HCT116 (cell line): ENCODE data around the gene STON2. TPM values are rescaled to one million over a fixed set of nuclear protein-coding genes. Genes with fewer than 3 reads are reported as not detected.

Experiments
- ATAC-seq: fragments of 200-7000 bp; cut with Tn5 transposase; 2 replicates; pipeline ENCODE4 v1.9.1; 2020; ENCODE audit warnings: mild to moderate bottlenecking, moderate library complexity
- BruUV-seq: library from RNA; stranded (reverse); fragments of 400-500 nt; replicated peaks from 2 replicates; lab custom pipeline; 2021; lab: Mats Ljungman, UMichigan
- CTCF ChIA-PET: fragments of 300-600 bp; sonication (Branson Sonifier 250); formaldehyde crosslinking; loops from one replicate; lab custom pipeline; 2021; ENCODE audit warnings: antibody characterized with exemption; lab: Charles Lee
- POLR2A ChIA-PET: fragments of 300-600, 350-600 bp; sonication (Branson Sonifier 250); formaldehyde crosslinking; loops from one replicate; lab custom pipeline; 2021; ENCODE audit warnings: antibody characterized with exemption; lab: Charles Lee
- RAD21 ChIA-PET, 2 experiments: fragments of 300-600 bp; sonication (Branson Sonifier 250); formaldehyde crosslinking; loops; one replicate each; lab custom pipeline; 2023; ENCODE audit warnings: low total read pairs in 2 of 2; ENCODE audit not compliant: uncharacterized antibody in 2 of 2, unreplicated experiment in 2 of 2, low non-redundant PET in 1 of 2; lab: Charles Lee
- DNase-seq: peaks from one replicate; pipeline ENCODE4 v3.0.0-alpha.2; 2010; ENCODE audit warnings: low read depth, low spot score
- H2AFZ ChIP-seq: fragments of 200-600 bp; shearing (Covaris generic), sonication (generic); 2 replicates; pipeline ENCODE4 v1.6.1; 2017; ENCODE audit warnings: low read depth, mixed run types, mixed read lengths, antibody characterized with exemption, low read length; ENCODE audit not compliant: poor library complexity, severe bottlenecking
- H3K27ac ChIP-seq: 2 replicates; pipeline ENCODE4 v1.5.1; 2012; ENCODE audit warnings: low read depth, low read length
- H3K27me3 ChIP-seq: fragments of 200-600 bp; sonication (generic); 2 replicates; pipeline ENCODE4 v1.6.1; 2016; ENCODE audit warnings: mixed run types, low read length, mixed read lengths; ENCODE audit not compliant: insufficient read depth
- H3K36me3 ChIP-seq, 2 experiments: fragments of 200-500 bp in 1 of 2; fragments of 200-600 bp in 1 of 2; sonication (Bioruptor generic) in 1 of 2; sonication (generic) in 1 of 2; 2 replicates each; pipeline versions ENCODE4 v1.5.1 to v1.6.1; 2014 to 2016; ENCODE audit warnings: low read length in 2 of 2, inconsistent platforms in 1 of 2, mixed read lengths in 1 of 2, mixed run types in 1 of 2; ENCODE audit not compliant: insufficient read depth in 2 of 2, control insufficient read depth in 1 of 2
- H3K4me1 ChIP-seq, 2 experiments: fragments of 200-600 bp in 1 of 2; sonication (generic) in 1 of 2; 2 replicates each; pipeline versions ENCODE4 v1.5.1 to v1.6.1; 2012 to 2017; ENCODE audit warnings: low read length in 2 of 2, inconsistent platforms in 1 of 2, mild to moderate bottlenecking in 1 of 2, mixed read lengths in 1 of 2, mixed run types in 1 of 2, moderate library complexity in 1 of 2; ENCODE audit not compliant: insufficient read depth in 2 of 2, control insufficient read depth in 1 of 2
- H3K4me2 ChIP-seq: fragments of 200-600 bp; sonication (generic); 2 replicates; pipeline ENCODE4 v1.6.1; 2017; ENCODE audit warnings: mixed run types, low read length, mixed read lengths
- H3K4me3 ChIP-seq, 2 experiments: fragments of 200-600 bp in 1 of 2; sonication (generic) in 1 of 2; replicated peaks in 1 of 2; 2 replicates each; pipeline ENCODE4 v1.5.1; 2011 to 2016; ENCODE audit warnings: low read length in 2 of 2, control low read depth in 1 of 2, low read depth in 1 of 2, mild to moderate bottlenecking in 1 of 2, mixed read lengths in 1 of 2, mixed run types in 1 of 2
- H3K79me2 ChIP-seq: fragments of 200-600 bp; sonication (generic); 2 replicates; pipeline ENCODE4 v1.6.1; 2017; ENCODE audit warnings: mild to moderate bottlenecking, mixed run types, low read length, moderate library complexity, mixed read lengths; ENCODE audit not compliant: insufficient read depth
- H3K9ac ChIP-seq: fragments of 200-600 bp; sonication (generic); 2 replicates; pipeline ENCODE4 v1.6.1; 2016; ENCODE audit warnings: low read length, mixed read lengths
- H3K9me2 ChIP-seq: fragments of 200-600 bp; sonication (generic), shearing (Covaris generic); 2 replicates; pipeline ENCODE4 v1.6.1; 2017; ENCODE audit warnings: mixed run types, mild to moderate bottlenecking, moderate library complexity; ENCODE audit not compliant: insufficient read depth
- H3K9me3 ChIP-seq, 2 experiments: fragments of 200-500 bp in 1 of 2; fragments of 200-600 bp in 1 of 2; sonication (Bioruptor generic) in 1 of 2; sonication (generic) in 1 of 2; 2 replicates each; pipeline ENCODE4 v1.6.1; 2014 to 2017; ENCODE audit warnings: low read length in 2 of 2, mixed read lengths in 2 of 2, inconsistent platforms in 1 of 2, low read depth in 1 of 2, mild to moderate bottlenecking in 1 of 2, mixed run types in 1 of 2, moderate library complexity in 1 of 2; ENCODE audit not compliant: control insufficient read depth in 1 of 2, insufficient read depth in 1 of 2
- H4K20me1 ChIP-seq: fragments of 200-600 bp; sonication (generic), shearing (Covaris generic); 2 replicates; pipeline ENCODE4 v1.6.1; 2017; ENCODE audit warnings: mixed run types, mild to moderate bottlenecking, moderate library complexity; ENCODE audit not compliant: insufficient read depth
- CBX3 ChIP-seq: IDR thresholded peaks from 2 replicates; pipeline ENCODE4 v1.6.1; 2012; ENCODE audit warnings: low read depth
- CTCF ChIP-seq, 3 experiments: fragments of 200-600 bp in 1 of 3; sonication (generic) in 1 of 3; IDR thresholded peaks in 2 of 3; conservative IDR thresholded peaks in 1 of 3; 2 replicates each; pipeline ENCODE4 v1.5.1; 2012 to 2017; ENCODE audit warnings: low read depth in 2 of 3, low read length in 2 of 3, antibody characterized with exemption in 1 of 3, borderline replicate concordance in 1 of 3, control low read depth in 1 of 3, mild to moderate bottlenecking in 1 of 3, mixed read lengths in 1 of 3, mixed run types in 1 of 3, moderate library complexity in 1 of 3; ENCODE audit not compliant: insufficient read depth in 1 of 3
- ELF1 ChIP-seq: IDR thresholded peaks from 2 replicates; pipeline ENCODE4 v1.6.1; 2012; ENCODE audit warnings: low read depth, borderline replicate concordance
- EZH2 ChIP-seq: fragments of 200-600 bp; sonication (generic); IDR thresholded peaks from 2 replicates; pipeline ENCODE4 v1.6.1; 2017; ENCODE audit warnings: antibody characterized with exemption, mixed run types
- EZH2phosphoT487 ChIP-seq: fragments of 200-600 bp; IDR thresholded peaks from 2 replicates; pipeline ENCODE4 v1.6.1; 2018; ENCODE audit warnings: antibody characterized with exemption, borderline replicate concordance
- JUND ChIP-seq: IDR thresholded peaks from 2 replicates; pipeline ENCODE4 v1.6.1; 2012
- POLR2A ChIP-seq: IDR thresholded peaks from 2 replicates; pipeline ENCODE4 v1.7.0; 2011; ENCODE audit warnings: borderline replicate concordance; ENCODE audit not compliant: insufficient read depth, insufficient read length; ENCODE audit errors: extremely low read depth
- POLR2AphosphoS5 ChIP-seq: IDR thresholded peaks from 2 replicates; pipeline ENCODE4 v1.6.1; 2011; ENCODE audit warnings: mild to moderate bottlenecking, low read depth, low read length, moderate library complexity
- RAD21 ChIP-seq: IDR thresholded peaks from 2 replicates; pipeline ENCODE4 v1.6.1; 2012; ENCODE audit warnings: low read depth, mild to moderate bottlenecking
- REST ChIP-seq: IDR thresholded peaks from 2 replicates; pipeline ENCODE4 v1.6.1; 2012; ENCODE audit warnings: low read depth
- SIN3A ChIP-seq: IDR thresholded peaks from 2 replicates; pipeline ENCODE4 v1.6.1; 2012; ENCODE audit warnings: low read depth
- SRF ChIP-seq: IDR thresholded peaks from 2 replicates; pipeline ENCODE4 v1.6.1; 2012; ENCODE audit warnings: low read depth
- intact Hi-C: fragments of 100-400 bp; cut with micrococcal nuclease; formaldehyde crosslinking; loops from 2 replicates; pipeline ENCODE4 v1.10.0; 2022
- total RNA-seq: library from RNA; stranded (reverse); gene quantifications from one replicate; pipeline ENCODE4 v1.2.1, GENCODE V29; 2021; ENCODE audit not compliant: unreplicated experiment

The STON2 gene
- total RNA-seq, 1 experiment from 2014 or later: 4.1 TPM

GRCh38 chr14:81235096-81235495, 165.0 kb downstream of the STON2 start:
- Histone ChIP-seq H2AFZ (no peak overlapping the region), H3K79me2 (no peaks in the 10 kb centered on the region), H3K36me3 (no peaks in the 10 kb centered on the region), H3K4me2 (no peak overlapping the region), H3K9me2 (no peaks in the 10 kb centered on the region), H3K9ac (no peak overlapping the region), H3K4me1 (peaks cover 0 to 3% of the 10 kb centered on the region in 2 experiments; a peak in 1 of 4 replicates), H4K20me1 (no peaks in the 10 kb centered on the region), H3K9me3 (no peaks in the 10 kb centered on the region)
- ChIA-PET CTCF (interaction anchor here (0.8 kb wide), 1 partner anchor 34 kb away, joined by 3 read pairs; no protein-coding TSS in a partner anchor), RAD21 (no interaction called here), POLR2A (interaction anchor here (1.6 kb wide), 1 partner anchor 14 kb away, joined by 5 read pairs; the partner anchor contains the start of gene GTF2A1)
- ATAC-seq (no peak), DNase-seq (no peak)
- no peak for TF ChIP-seq EZH2phosphoT487
- no peak for TF ChIP-seq POLR2AphosphoS5
- TF ChIP-seq SIN3A: no peak
- no peak for TF ChIP-seq POLR2A
- TF ChIP-seq EZH2: no peak
- no peak for TF ChIP-seq JUND
- no peak for TF ChIP-seq RAD21
- TF ChIP-seq SRF: no peak
- no peak for TF ChIP-seq CTCF (IDR thresholded peaks at IDR 0.05 in 2 of 3, conservative IDR thresholded peaks at IDR 0.05 in 1 of 3; ENCODE audit: borderline replicate concordance in 1 of 3, insufficient read depth in 1 of 3, low read depth in 2 of 3, low read length in 2 of 3)
- TF ChIP-seq REST: no peak
- no peak for TF ChIP-seq CBX3
- TF ChIP-seq ELF1: no peak
- TF ChIP-seq, all 23 proteins: peak for 0
- H3K27me3 ChIP-seq: no peaks in the 10 kb centered on the region
- intact Hi-C loops: no loop called here
- no TSS peak for BruUV-seq
- no peak overlapping the region for H3K27ac ChIP-seq
- H3K4me3 ChIP-seq: no peak overlapping the region
